K562 (cell line): ENCODE measurements around the gene RNASEH2A. TPM values are rescaled to one million over a fixed set of nuclear protein-coding genes. Genes with fewer than 3 reads are reported as not detected.

Experiments
- CHD2 ChIP-seq: IDR thresholded peaks from 2 replicates; pipeline ENCODE4 v1.6.1; 2011; ENCODE audit warnings: low read depth, low read length
- E2F6 ChIP-seq, 2 experiments: IDR thresholded peaks; 2 replicates each; pipeline ENCODE4 v1.6.1; 2011; ENCODE audit warnings: borderline replicate concordance in 1 of 2, control low read depth in 1 of 2, low read depth in 1 of 2, low read length in 1 of 2, mild to moderate bottlenecking in 1 of 2, mixed read lengths in 1 of 2, moderate library complexity in 1 of 2; ENCODE audit not compliant: insufficient read depth in 1 of 2, insufficient read length in 1 of 2, poor library complexity in 1 of 2, severe bottlenecking in 1 of 2; ENCODE audit errors: extremely low read depth in 1 of 2
- FOSL1 ChIP-seq: fragments of 200-800 bp; sonication (Bioruptor generic); conservative IDR thresholded peaks from 2 replicates; pipeline ENCODE4 v1.6.1; 2016; ENCODE audit warnings: missing genetic modification characterization, missing compliant biosample characterization
- HOXB6 ChIP-seq: fragments of 250-450 bp; sonication (Bioruptor Pico); IDR thresholded peaks from 2 replicates; pipeline ENCODE4 v1.5.1; 2022; ENCODE audit warnings: mild to moderate bottlenecking, borderline replicate concordance
- KAT2B ChIP-seq: IDR thresholded peaks from one replicate; pipeline ENCODE4 v1.6.1; 2012; ENCODE audit warnings: low read depth, mild to moderate bottlenecking, control low read depth, inconsistent platforms, low read length, moderate library complexity
- KDM2B ChIP-seq: fragments of 250-450 bp; sonication (Bioruptor Pico); IDR thresholded peaks from 2 replicates; pipeline ENCODE4 v1.8.0; 2021; ENCODE audit warnings: mild to moderate bottlenecking, moderate library complexity
- MTA3 ChIP-seq: fragments of 450-650 bp; formaldehyde crosslinking; IDR thresholded peaks from 2 replicates; pipeline ENCODE4 v1.6.1; 2017; ENCODE audit warnings: mild to moderate bottlenecking, borderline replicate concordance
- POLR2AphosphoS2 ChIP-seq: IDR thresholded peaks from 2 replicates; pipeline ENCODE4 v1.6.1; 2012; ENCODE audit warnings: low read length, improper control_type of control experiment
- POLR2AphosphoS5 ChIP-seq: IDR thresholded peaks from 2 replicates; pipeline ENCODE4 v1.6.1; 2011; ENCODE audit warnings: mild to moderate bottlenecking, low read depth, low read length, moderate library complexity; ENCODE audit not compliant: control insufficient read depth, insufficient read depth
- RAD51 ChIP-seq: fragments of 450-650 bp; IDR thresholded peaks from 2 replicates; pipeline ENCODE4 v1.7.1; 2016; ENCODE audit warnings: low read depth, mild to moderate bottlenecking, borderline replicate concordance
- RB1 ChIP-seq: fragments of 450-650 bp; IDR thresholded peaks from 2 replicates; pipeline ENCODE4 v1.6.1; 2017; ENCODE audit warnings: low read depth, mild to moderate bottlenecking
- RBM22 ChIP-seq: fragments of 200-400 bp; formaldehyde crosslinking; IDR thresholded peaks from 2 replicates; pipeline ENCODE4 v1.6.1; 2018; ENCODE audit warnings: low read length, low read depth; ENCODE audit not compliant: poor library complexity, severe bottlenecking
- THRAP3 ChIP-seq: fragments of 450-650 bp; IDR thresholded peaks from 2 replicates; pipeline ENCODE4 v1.6.1; 2016; ENCODE audit warnings: mild to moderate bottlenecking, inconsistent platforms, borderline replicate concordance
- TOE1 ChIP-seq, 2 experiments: fragments of 450-650 bp in 1 of 2; sonication (generic) in 1 of 2; formaldehyde crosslinking in 1 of 2; IDR thresholded peaks; 2 replicates each; pipeline versions ENCODE4 v1.7.1 to v1.8.0; 2016 to 2022; ENCODE audit warnings: borderline replicate concordance in 2 of 2, mild to moderate bottlenecking in 2 of 2, antibody characterized with exemption in 1 of 2, inconsistent platforms in 1 of 2, low read depth in 1 of 2, missing genetic modification reagents in 1 of 2, moderate library complexity in 1 of 2
- ZBTB7A ChIP-seq: IDR thresholded peaks from 2 replicates; pipeline ENCODE4 v1.6.1; 2011; ENCODE audit warnings: low read depth, mild to moderate bottlenecking, low read length, moderate library complexity, borderline replicate concordance; ENCODE audit not compliant: control insufficient read depth
- ZFX ChIP-seq: sonication (generic); formaldehyde crosslinking; IDR thresholded peaks from 2 replicates; pipeline ENCODE4 v1.8.0; 2022; ENCODE audit warnings: mild to moderate bottlenecking, missing genetic modification reagents, moderate library complexity
- ZNF24 ChIP-seq: fragments of 450-650 bp; IDR thresholded peaks from 2 replicates; pipeline ENCODE4 v1.6.1; 2016
- ZNF280A ChIP-seq: fragments of 450-650 bp; IDR thresholded peaks from 2 replicates; pipeline ENCODE4 v1.6.1; 2018; ENCODE audit warnings: mild to moderate bottlenecking, low read depth; ENCODE audit not compliant: partially characterized antibody
- ZNF79 ChIP-seq: fragments of 250-450 bp; sonication (Bioruptor Pico); IDR thresholded peaks from 2 replicates; pipeline ENCODE4 v1.4.0; 2020; ENCODE audit warnings: low read depth, mild to moderate bottlenecking, moderate library complexity
- polyA plus RNA-seq, 8 experiments: library from polyadenylated mRNA; depleted of rRNA in 4 of 8; stranded (reverse) in 5 of 8; unstranded in 3 of 8; fragments of >200 nt; fragmentation: Nextera tagmentation in 2 of 8; fragmentation: Illumina TruSeq in 1 of 8; extraction: Ambion mirVana in 2 of 8; extraction: Trizol in 1 of 8; gene quantifications; 2 replicates each; pipeline versions ENCODE4 v1.2.1 to v1.2.3, GENCODE V29; 2011 to 2014; ENCODE audit warnings: inconsistent platforms in 1 of 8, missing spikeins in 1 of 8
- total RNA-seq, 7 experiments: library from RNA; depleted of rRNA in 6 of 7; stranded (reverse); fragments of >200 nt in 6 of 7; fragmentation: Illumina TruSeq in 2 of 7; extraction: Trizol in 2 of 7; gene quantifications; 2 replicates each; pipeline versions ENCODE4 v1.2.1 to v1.2.3, GENCODE V29; 2011 to 2021; ENCODE audit warnings: low replicate concordance in 1 of 7

The RNASEH2A gene
- total and polyA plus RNA-seq, 9 of the 15 experiments (the other 6 are each of a cell fraction or from before 2014, with no cell fraction given), result 22.3 to 78.0 (median 61.7) TPM

GRCh38 chr19:12847159-12848139 is 41.1 kb downstream of the RNASEH2A start (continued):
- TF ChIP-seq ZFX (CRISPR knock-in tag) (peak; percentile 28; the same call in 1 of the 2 replicates), ZBTB7A (peak; percentile 94), RB1 (peak; percentile 97), FOSL1 (peak; percentile 61), THRAP3 (no peak), POLR2AphosphoS2 (no peak), POLR2AphosphoS5 (no peak), E2F6 (IDR thresholded peaks at IDR 0.05; ENCODE audit: borderline replicate concordance in 1 of 2, extremely low read depth in 1 of 2, insufficient read depth in 1 of 2, insufficient read length in 1 of 2, low read depth in 1 of 2, low read length in 1 of 2, poor library complexity in 1 of 2, severe bottlenecking in 1 of 2) (peak; percentile 19 to 64), ZNF280A (no peak), TOE1 (IDR thresholded peaks at IDR 0.05; ENCODE audit: borderline replicate concordance) (peak; percentile 83; the same call in 1 of the 2 replicates), TOE1 (CRISPR knock-in tag; IDR thresholded peaks at IDR 0.05; ENCODE audit: borderline replicate concordance, low read depth) (no peak), HOXB6 (no peak), KDM2B (CRISPR knock-in tag) (no peak), ZNF24 (peak; percentile 93), MTA3 (peak; percentile 44; the same call in 1 of the 2 replicates), ZNF79 (CRISPR knock-in tag) (no peak), KAT2B (no peak), RAD51 (peak; percentile 36; the same call in 1 of the 2 replicates), RBM22 (peak; percentile 52), CHD2 (peak; percentile 54; the same call in 1 of the 2 replicates)
